ENCODE results near the gene CSRNP3.

The CSRNP3 gene

DNA sequence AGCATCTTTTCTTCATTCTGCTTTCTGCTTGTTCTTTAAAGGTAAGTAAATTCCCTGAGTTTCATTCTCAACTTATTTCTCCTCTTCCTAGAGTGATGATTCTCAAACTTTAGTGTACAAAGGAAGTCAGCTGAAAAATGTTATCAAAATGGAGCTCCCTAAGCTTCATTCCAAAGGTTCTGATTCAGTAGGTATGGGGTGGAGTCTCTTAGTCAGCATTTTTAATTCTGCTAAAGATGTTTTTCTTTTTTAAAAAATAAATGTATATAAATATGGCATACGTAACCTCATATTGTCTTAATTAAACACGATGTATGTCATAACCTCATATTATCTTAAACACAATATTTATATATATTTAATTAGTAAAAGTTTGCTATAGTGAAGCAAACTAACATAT lies 3.1 kb upstream of the CSRNP3 start:
- DNase-seq (ENCODE audit: low read depth) = no peak
- H3K4me3 ChIP-seq (ENCODE audit: low read depth, low read length) = no peak overlapping the region
- TF ChIP-seq, protein P1, sequence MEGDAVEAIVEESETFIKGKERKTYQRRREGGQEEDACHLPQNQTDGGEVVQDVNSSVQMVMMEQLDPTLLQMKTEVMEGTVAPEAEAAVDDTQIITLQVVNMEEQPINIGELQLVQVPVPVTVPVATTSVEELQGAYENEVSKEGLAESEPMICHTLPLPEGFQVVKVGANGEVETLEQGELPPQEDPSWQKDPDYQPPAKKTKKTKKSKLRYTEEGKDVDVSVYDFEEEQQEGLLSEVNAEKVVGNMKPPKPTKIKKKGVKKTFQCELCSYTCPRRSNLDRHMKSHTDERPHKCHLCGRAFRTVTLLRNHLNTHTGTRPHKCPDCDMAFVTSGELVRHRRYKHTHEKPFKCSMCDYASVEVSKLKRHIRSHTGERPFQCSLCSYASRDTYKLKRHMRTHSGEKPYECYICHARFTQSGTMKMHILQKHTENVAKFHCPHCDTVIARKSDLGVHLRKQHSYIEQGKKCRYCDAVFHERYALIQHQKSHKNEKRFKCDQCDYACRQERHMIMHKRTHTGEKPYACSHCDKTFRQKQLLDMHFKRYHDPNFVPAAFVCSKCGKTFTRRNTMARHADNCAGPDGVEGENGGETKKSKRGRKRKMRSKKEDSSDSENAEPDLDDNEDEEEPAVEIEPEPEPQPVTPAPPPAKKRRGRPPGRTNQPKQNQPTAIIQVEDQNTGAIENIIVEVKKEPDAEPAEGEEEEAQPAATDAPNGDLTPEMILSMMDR (conservative IDR thresholded peaks at IDR 0.05; ENCODE audit: low read depth, low read length) = no peak

DNA sequence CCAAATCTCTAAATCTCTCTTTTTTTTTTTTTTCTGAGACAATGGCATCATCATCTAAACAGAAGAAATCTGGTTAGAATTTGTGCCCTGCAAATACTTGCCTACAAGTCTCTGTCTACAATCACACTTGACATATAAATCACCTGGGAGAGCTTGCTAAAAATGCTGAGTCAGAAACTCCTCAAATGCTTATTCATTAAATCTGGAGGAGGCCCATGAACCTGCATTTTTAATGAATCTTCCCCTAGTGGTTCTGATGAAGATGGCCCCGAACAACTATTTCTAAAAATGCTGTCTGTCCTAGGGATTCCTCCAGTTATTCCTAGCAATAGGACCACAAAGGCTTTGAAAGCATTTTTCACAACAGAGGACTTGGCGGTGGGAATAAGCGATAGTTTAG lies 1.6 kb upstream of the CSRNP3 start:
- TF ChIP-seq, protein P1 (conservative IDR thresholded peaks at IDR 0.05; ENCODE audit: low read depth, low read length) = no peak
- DNase-seq (ENCODE audit: low read depth) = no peak
- no peak overlapping the region for H3K4me3 ChIP-seq (ENCODE audit: low read depth, low read length)

DNA sequence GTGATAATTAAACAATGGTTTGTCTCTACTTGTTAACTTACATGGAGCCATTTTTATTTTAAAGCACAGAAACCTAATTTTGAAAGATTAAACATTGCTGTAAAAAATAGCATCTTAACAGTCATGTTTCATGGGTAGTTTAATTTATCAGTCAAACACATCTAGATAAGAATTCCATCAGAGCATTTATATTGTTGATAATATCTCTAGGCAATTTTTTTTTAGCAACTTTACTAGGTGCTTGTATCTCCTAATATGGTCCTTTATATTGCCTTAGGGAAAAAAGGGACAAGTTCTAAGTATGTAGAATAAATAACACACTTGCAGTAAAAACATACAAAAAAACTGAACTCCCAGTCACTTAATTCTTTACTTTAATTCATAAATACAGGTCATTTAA lies 863 bp downstream of the CSRNP3 start:
- TF ChIP-seq, protein P1 (conservative IDR thresholded peaks at IDR 0.05; ENCODE audit: low read depth, low read length) = no peak
- peak overlapping the region; percentile 60 for H3K4me3 ChIP-seq (ENCODE audit: low read depth, low read length)

DNA sequence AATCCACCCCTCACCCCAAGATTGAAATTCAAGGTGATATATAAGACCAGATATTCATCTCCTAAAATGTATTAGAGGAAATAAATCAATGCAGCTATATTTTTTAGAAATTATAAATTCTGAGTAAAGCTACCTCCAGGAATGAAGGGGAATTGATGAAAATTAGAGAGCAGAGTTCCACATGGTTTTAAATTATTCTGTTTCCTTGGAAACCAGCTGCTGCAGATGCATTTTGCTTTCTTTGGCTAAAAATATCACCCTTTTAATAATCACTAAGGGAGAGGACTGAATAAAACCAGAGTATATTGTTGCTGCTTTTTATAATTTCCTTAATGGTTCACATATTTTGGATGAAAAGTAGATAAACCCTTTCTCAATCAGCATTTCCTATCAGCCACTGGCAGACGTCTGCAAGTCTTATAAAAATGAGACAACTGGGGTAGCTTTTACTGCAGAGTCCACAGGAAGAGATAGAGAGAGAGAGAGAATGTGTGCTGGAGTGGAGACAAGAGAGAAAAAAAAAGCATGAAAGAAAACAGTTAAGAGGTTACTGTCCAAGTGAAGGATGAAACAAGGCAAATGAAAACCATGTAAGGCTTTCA lies 2.0 kb downstream of the CSRNP3 start:
- peak; percentile 26 for DNase-seq (ENCODE audit: low read depth)
- TF ChIP-seq, protein P1 (conservative IDR thresholded peaks at IDR 0.05; ENCODE audit: low read depth, low read length) = no peak
- H3K4me3 ChIP-seq (ENCODE audit: low read depth, low read length) = no peak overlapping the region

More for the DNA sequence above, 863 bp downstream of the CSRNP3 start:
- DNase-seq (ENCODE audit: low read depth) = no peak

DNA sequence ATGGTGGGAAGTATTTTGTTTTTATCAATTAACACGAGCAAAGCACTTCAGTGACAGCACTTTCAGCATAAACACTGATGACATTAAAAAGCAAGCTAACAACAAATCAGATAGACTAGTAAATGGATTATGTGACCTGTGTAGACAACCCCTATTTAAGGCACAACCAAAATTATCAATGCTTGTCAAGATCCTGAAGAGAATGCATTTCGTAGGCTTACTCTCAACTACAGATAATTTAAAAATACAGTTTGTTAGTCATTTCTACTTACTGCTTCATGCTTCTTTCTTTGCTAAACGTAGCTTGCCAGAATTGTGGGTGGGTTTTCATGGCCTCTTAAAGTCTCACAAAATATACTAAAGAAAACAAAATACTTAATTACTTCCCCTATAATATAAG lies 3.4 kb downstream of the CSRNP3 start:
- DNase-seq (ENCODE audit: low read depth) = no peak
- no peak overlapping the region for H3K4me3 ChIP-seq (ENCODE audit: low read depth, low read length)
- TF ChIP-seq, protein P1 (conservative IDR thresholded peaks at IDR 0.05; ENCODE audit: low read depth, low read length) = no peak

DNA sequence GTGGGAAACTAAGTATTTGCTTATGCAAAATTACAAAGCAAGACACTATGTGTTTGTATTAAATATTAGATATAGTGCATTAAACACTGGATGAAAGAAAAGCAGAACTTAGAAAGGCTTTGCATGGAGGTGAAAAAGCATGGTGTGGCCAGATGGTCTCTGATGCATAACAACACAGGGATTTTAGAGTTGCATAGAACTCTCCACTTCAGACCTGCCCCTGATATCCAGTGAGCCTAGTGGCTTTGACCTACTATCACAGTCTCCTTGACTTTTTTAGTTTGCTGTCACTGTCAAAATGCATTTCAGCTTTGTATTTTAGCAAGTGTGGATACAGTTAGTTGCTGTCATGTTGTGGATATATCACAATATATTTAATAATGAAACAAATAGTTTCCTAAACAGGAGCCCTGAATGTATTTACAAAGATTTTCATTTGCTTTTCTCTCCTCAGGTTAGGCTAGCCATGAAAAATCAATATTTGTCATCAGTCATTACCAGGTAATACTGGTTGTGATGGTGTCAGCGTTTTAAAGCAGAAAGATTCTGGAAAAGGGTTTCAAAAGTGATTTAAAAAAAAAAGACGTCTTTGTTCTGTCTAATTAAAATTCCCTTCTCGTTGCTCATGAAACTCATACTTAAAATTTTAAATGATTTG lies 5.2 kb downstream of the CSRNP3 start:
- TF ChIP-seq, protein P1 (conservative IDR thresholded peaks at IDR 0.05; ENCODE audit: low read depth, low read length) = no peak
- no peak overlapping the region for H3K4me3 ChIP-seq (ENCODE audit: low read depth, low read length)
- no peak for DNase-seq (ENCODE audit: low read depth)
